ENCODE results near the gene SRMS. TPM values are rescaled to one million over a fixed set of nuclear protein-coding genes. Genes with fewer than 3 reads are reported as not detected.
A peak's percentile ranks its signal among the peaks of the same experiment; 100 is the strongest.

Gene SRMS
- total and polyA plus RNA-seq, 2 of the 13 experiments (the other 11 are each of a cell fraction or from before 2014, with no cell fraction given), result not detected

DNA sequence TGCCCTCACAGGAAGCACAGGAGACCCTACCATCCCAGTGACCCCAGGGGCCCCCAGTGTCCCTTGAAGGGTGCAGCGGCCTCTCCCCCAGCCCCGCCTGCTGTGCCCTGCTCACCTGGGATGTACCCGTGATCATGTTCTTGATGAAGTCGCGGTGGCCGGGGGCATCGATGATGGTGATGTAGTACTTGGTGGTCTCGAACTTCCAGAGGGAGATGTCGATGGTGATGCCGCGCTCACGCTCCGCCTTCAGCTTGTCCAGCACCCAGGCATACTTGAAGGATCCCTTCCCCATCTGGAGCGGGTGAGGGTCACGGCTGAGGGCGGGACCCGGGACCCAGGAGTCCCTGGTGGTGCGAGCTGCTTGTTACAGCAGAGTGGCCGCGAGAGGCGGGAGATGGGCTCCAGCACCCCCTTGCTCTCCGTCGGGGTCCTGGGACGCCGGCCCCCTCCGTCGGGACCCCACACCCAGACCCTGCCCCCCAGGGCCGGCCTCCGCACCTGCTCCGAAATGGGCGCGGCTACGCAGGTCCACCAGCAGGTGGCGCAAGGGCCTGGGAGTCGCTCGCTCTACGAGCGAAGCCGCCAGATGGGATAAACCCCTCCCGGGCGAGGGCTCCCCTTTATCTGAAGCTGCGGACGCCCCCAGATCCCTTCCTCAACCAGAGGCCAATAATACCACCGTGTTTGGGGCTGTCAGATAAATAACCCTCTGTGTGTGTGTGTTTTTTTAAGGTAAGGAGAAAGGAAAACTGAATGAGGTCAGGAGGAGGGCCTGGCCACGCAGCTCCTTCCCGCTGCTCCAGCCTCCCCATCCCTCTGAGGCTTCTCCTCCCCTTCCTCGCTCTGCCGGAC lies 51.6 kb downstream of the SRMS start (continued):
- TF ChIP-seq ZNF574 (CRISPR knock-in tag; IDR thresholded peaks at IDR 0.05) (no peak), AGO2 (optimal IDR thresholded peaks at IDR 0.05; ENCODE audit: low read depth, low read length) (no peak), KLF9 (CRISPR knock-in tag; IDR thresholded peaks at IDR 0.05; ENCODE audit: low read depth) (no peak), ZNF124 (CRISPR knock-in tag; IDR thresholded peaks at IDR 0.05) (no peak), ZMAT3 (CRISPR knock-in tag; conservative IDR thresholded peaks at IDR 0.05) (no peak), PAX8 (CRISPR knock-in tag; IDR thresholded peaks at IDR 0.05; ENCODE audit: borderline replicate concordance) (0 out of 2 replicates have a peak, but pooled peaks have one; percentile 79), NFATC3 (CRISPR knock-in tag; IDR thresholded peaks at IDR 0.05) (no peak), KMT2A (CRISPR knock-in tag; IDR thresholded peaks at IDR 0.05) (no peak), THYN1 (CRISPR knock-in tag; IDR thresholded peaks at IDR 0.05; ENCODE audit: borderline replicate concordance, low read depth) (no peak), SAFB2 (CRISPR knock-in tag; IDR thresholded peaks at IDR 0.05; ENCODE audit: borderline replicate concordance, low read depth) (no peak), RXRA (CRISPR knock-in tag; IDR thresholded peaks at IDR 0.05) (0 out of 2 replicates have a peak, but pooled peaks have one; percentile 22), HES4 (CRISPR knock-in tag; IDR thresholded peaks at IDR 0.05; ENCODE audit: borderline replicate concordance) (0 out of 2 replicates have a peak, but pooled peaks have one; percentile 45), ZNF121 (CRISPR knock-in tag; IDR thresholded peaks at IDR 0.05) (no peak), ATF7 (IDR thresholded peaks at IDR 0.05) (no peak), ATF7 (CRISPR knock-in tag; IDR thresholded peaks at IDR 0.05) (no peak), CBFB (CRISPR knock-in tag; IDR thresholded peaks at IDR 0.05) (no peak), NFRKB (IDR thresholded peaks at IDR 0.05) (no peak), PTBP1 (IDR thresholded peaks at IDR 0.05; ENCODE audit: low read depth, low read length, poor library complexity, severe bottlenecking) (peak; percentile 29), ZNF75D (CRISPR knock-in tag; IDR thresholded peaks at IDR 0.05; ENCODE audit: borderline replicate concordance) (no peak), CHD4 (IDR thresholded peaks at IDR 0.05; ENCODE audit: borderline replicate concordance, low read length) (no peak)
- TF ChIP-seq, protein P1, sequence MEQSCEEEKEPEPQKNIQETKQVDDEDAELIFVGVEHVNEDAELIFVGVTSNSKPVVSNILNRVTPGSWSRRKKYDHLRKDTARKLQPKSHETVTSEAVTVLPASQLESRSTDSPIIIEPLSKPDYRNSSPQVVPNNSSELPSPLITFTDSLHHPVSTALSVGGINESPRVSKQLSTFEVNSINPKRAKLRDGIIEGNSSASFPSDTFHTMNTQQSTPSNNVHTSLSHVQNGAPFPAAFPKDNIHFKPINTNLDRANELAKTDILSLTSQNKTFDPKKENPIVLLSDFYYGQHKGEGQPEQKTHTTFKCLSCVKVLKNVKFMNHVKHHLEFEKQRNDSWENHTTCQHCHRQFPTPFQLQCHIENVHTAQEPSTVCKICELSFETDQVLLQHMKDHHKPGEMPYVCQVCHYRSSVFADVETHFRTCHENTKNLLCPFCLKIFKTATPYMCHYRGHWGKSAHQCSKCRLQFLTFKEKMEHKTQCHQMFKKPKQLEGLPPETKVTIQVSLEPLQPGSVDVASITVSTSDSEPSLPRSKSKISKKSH (CRISPR knock-in tag; IDR thresholded peaks at IDR 0.05; ENCODE audit: borderline replicate concordance), result 0 out of 2 replicates have a peak, but pooled peaks have one; percentile 21
- TF ChIP-seq, protein P2, sequence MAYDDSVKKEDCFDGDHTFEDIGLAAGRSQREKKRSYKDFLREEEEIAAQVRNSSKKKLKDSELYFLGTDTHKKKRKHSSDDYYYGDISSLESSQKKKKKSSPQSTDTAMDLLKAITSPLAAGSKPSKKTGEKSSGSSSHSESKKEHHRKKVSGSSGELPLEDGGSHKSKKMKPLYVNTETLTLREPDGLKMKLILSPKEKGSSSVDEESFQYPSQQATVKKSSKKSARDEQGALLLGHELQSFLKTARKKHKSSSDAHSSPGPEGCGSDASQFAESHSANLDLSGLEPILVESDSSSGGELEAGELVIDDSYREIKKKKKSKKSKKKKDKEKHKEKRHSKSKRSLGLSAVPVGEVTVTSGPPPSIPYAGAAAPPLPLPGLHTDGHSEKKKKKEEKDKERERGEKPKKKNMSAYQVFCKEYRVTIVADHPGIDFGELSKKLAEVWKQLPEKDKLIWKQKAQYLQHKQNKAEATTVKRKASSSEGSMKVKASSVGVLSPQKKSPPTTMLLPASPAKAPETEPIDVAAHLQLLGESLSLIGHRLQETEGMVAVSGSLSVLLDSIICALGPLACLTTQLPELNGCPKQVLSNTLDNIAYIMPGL (CRISPR knock-in tag; IDR thresholded peaks at IDR 0.05; ENCODE audit: borderline replicate concordance in 1 of 2, low read depth in 1 of 2), result peak; percentile 57 to 61; a peak in 3 of 4 replicates
